ENCODE results near the gene ADRA2B. TPM values are rescaled to one million over a fixed set of nuclear protein-coding genes. Genes with fewer than 3 reads are reported as not detected.

ADRA2B gene
- total RNA-seq, 1 experiment from 2014 or later, result not detected

- Histone ChIP-seq H3K4me1 (ENCODE audit: insufficient read depth, low read length, poor library complexity, severe bottlenecking) (no peaks in the 10 kb centered on the region), H3K9me3 (ENCODE audit: low read depth, low read length, poor library complexity, severe bottlenecking) (no peaks in the 10 kb centered on the region), H3K27me3 (replicated peaks; ENCODE audit: insufficient read depth, low read depth, low read length, poor library complexity) (no peaks in the 10 kb centered on the region), H3K36me3 (ENCODE audit: insufficient read depth, low read length, poor library complexity, severe bottlenecking) (no peaks in the 10 kb centered on the region), H3K27ac (ENCODE audit: low read depth, low read length, poor library complexity, severe bottlenecking) (no peak overlapping the region), H3K4me3 (ENCODE audit: low read depth, low read length, poor library complexity, severe bottlenecking) (no peak overlapping the region)
- ChIA-PET POLR2A (ENCODE audit: low non-redundant PET) (no interaction called here), CTCF (no interaction called here)
- intact Hi-C loops (cut with micrococcal nuclease; ENCODE audit: unreplicated experiment), result no loop called here
- DNase-seq (ENCODE audit: low spot score), result no peak
- BruUV-seq (replicated peaks), result no TSS peak
- no peak for TF ChIP-seq EZH2 (IDR thresholded peaks at IDR 0.05; ENCODE audit: borderline replicate concordance, low read depth, low read length, poor library complexity, severe bottlenecking)
- TF ChIP-seq CTCF (conservative IDR thresholded peaks at IDR 0.05; ENCODE audit: low read depth, low read length), result no peak
These were observed 17.3 kb downstream of the ADRA2B start for GRCh38 chr2:96098900-96099590.

GRCh38 chr2:96097951-96098823 is 18.2 kb downstream of the ADRA2B start:
- no peak overlapping the region for H3K27ac ChIP-seq (ENCODE audit: low read depth, low read length, poor library complexity, severe bottlenecking)
- POLR2A ChIA-PET (ENCODE audit: low non-redundant PET), result no interaction called here
- CTCF ChIA-PET, result no interaction called here
- no peaks in the 10 kb centered on the region for H3K36me3 ChIP-seq (ENCODE audit: insufficient read depth, low read length, poor library complexity, severe bottlenecking)
- no peaks in the 10 kb centered on the region for H3K4me1 ChIP-seq (ENCODE audit: insufficient read depth, low read length, poor library complexity, severe bottlenecking)
- intact Hi-C loops (cut with micrococcal nuclease; ENCODE audit: unreplicated experiment), result no loop called here
- no peaks in the 10 kb centered on the region for H3K27me3 ChIP-seq (replicated peaks; ENCODE audit: insufficient read depth, low read depth, low read length, poor library complexity)
- DNase-seq (ENCODE audit: low spot score), result no peak
- no peak for TF ChIP-seq EZH2 (IDR thresholded peaks at IDR 0.05; ENCODE audit: borderline replicate concordance, low read depth, low read length, poor library complexity, severe bottlenecking)
- TF ChIP-seq CTCF (conservative IDR thresholded peaks at IDR 0.05; ENCODE audit: low read depth, low read length), result no peak
- no TSS peak for BruUV-seq (replicated peaks)
- H3K4me3 ChIP-seq (ENCODE audit: low read depth, low read length, poor library complexity, severe bottlenecking), result no peak overlapping the region
- no peaks in the 10 kb centered on the region for H3K9me3 ChIP-seq (ENCODE audit: low read depth, low read length, poor library complexity, severe bottlenecking)

GRCh38 chr2:96097441-96097840 is 18.9 kb downstream of the ADRA2B start:
- no peak for DNase-seq (ENCODE audit: low spot score)
- intact Hi-C loops (cut with micrococcal nuclease; ENCODE audit: unreplicated experiment), result no loop called here
- no peaks in the 10 kb centered on the region for H3K4me1 ChIP-seq (ENCODE audit: insufficient read depth, low read length, poor library complexity, severe bottlenecking)
- ChIA-PET CTCF (no interaction called here), POLR2A (ENCODE audit: low non-redundant PET) (no interaction called here)
- TF ChIP-seq EZH2 (IDR thresholded peaks at IDR 0.05; ENCODE audit: borderline replicate concordance, low read depth, low read length, poor library complexity, severe bottlenecking) (no peak), CTCF (conservative IDR thresholded peaks at IDR 0.05; ENCODE audit: low read depth, low read length) (no peak)
- no peaks in the 10 kb centered on the region for H3K36me3 ChIP-seq (ENCODE audit: insufficient read depth, low read length, poor library complexity, severe bottlenecking)
- no peak overlapping the region for H3K4me3 ChIP-seq (ENCODE audit: low read depth, low read length, poor library complexity, severe bottlenecking)
- no peak overlapping the region for H3K27ac ChIP-seq (ENCODE audit: low read depth, low read length, poor library complexity, severe bottlenecking)
- no peaks in the 10 kb centered on the region for H3K27me3 ChIP-seq (replicated peaks; ENCODE audit: insufficient read depth, low read depth, low read length, poor library complexity)
- no peaks in the 10 kb centered on the region for H3K9me3 ChIP-seq (ENCODE audit: low read depth, low read length, poor library complexity, severe bottlenecking)
- BruUV-seq (replicated peaks), result no TSS peak
